HEK293 (cell line): ENCODE measurements around the gene ACAD8.

Experiments
- CTCF ChIA-PET: fragments of 350-600 bp; formaldehyde crosslinking; extraction: SDS; loops from one replicate; lab custom pipeline; 2021; ENCODE audit warnings: antibody characterized with exemption; lab: Yijun Ruan, JAX
- POLR2A ChIA-PET: fragments of 300-600 bp; formaldehyde crosslinking; extraction: SDS; loops from one replicate; lab custom pipeline; 2020; ENCODE audit warnings: antibody characterized with exemption, inconsistent platforms; lab: Yijun Ruan, JAX
- H3K27ac ChIP-seq: fragments of 200-500 bp; sonication (Bioruptor generic); 2 replicates; pipeline ENCODE4 v1.5.1; 2014; ENCODE audit warnings: low read depth, low read length, control low read depth, inconsistent platforms; ENCODE audit errors: extremely low read depth
- H3K36me3 ChIP-seq, 2 experiments: fragments of 200-500 bp in 1 of 2; sonication (Bioruptor generic) in 1 of 2; 1 replicate in 1 of 2; 2 replicates in 1 of 2; pipeline ENCODE4 v1.5.1; 2014 to 2017; ENCODE audit warnings: inconsistent platforms in 2 of 2, low read length in 2 of 2; ENCODE audit not compliant: control insufficient read depth in 2 of 2, insufficient read depth in 1 of 2
- H3K4me1 ChIP-seq: fragments of 200-500 bp; sonication (Bioruptor generic); 2 replicates; pipeline ENCODE4 v1.5.1; 2014; ENCODE audit warnings: mild to moderate bottlenecking, low read length, inconsistent platforms; ENCODE audit not compliant: control insufficient read depth, insufficient read depth
- H3K4me3 ChIP-seq: 2 replicates; pipeline ENCODE4 v1.5.1; 2011; ENCODE audit warnings: low read depth, mild to moderate bottlenecking, control low read depth, low read length, moderate library complexity
- H3K9me3 ChIP-seq: fragments of 200-500 bp; sonication (Bioruptor generic); 2 replicates; pipeline ENCODE4 v1.5.1; 2014; ENCODE audit warnings: low read depth, low read length, inconsistent platforms; ENCODE audit not compliant: control insufficient read depth, insufficient read depth
- GFI1B ChIP-seq: fragments of 450-650 bp; formaldehyde crosslinking; IDR thresholded peaks from 2 replicates; pipeline ENCODE4 v1.5.1; 2016; ENCODE audit warnings: missing biosample characterization, missing genetic modification characterization
- GLI2 ChIP-seq: fragments of 450-650 bp; formaldehyde crosslinking; IDR thresholded peaks from 2 replicates; pipeline ENCODE4; 2017; ENCODE audit warnings: missing biosample characterization, missing genetic modification characterization, low read depth, borderline replicate concordance
- GLIS2 ChIP-seq: fragments of 450-650 bp; formaldehyde crosslinking; IDR thresholded peaks from 2 replicates; pipeline ENCODE4 v1.5.1; 2016; ENCODE audit warnings: missing biosample characterization, missing genetic modification characterization
- OSR2 ChIP-seq: fragments of 450-650 bp; formaldehyde crosslinking; IDR thresholded peaks from 2 replicates; pipeline ENCODE4 v1.5.1; 2016; ENCODE audit warnings: missing biosample characterization, missing genetic modification characterization
- SETDB1 ChIP-seq: IDR thresholded peaks from one replicate; pipeline ENCODE4 v1.6.1; 2017; ENCODE audit warnings: mild to moderate bottlenecking, low read length, moderate library complexity, mixed read lengths; ENCODE audit not compliant: insufficient read length
- SP3 ChIP-seq: fragments of 450-650 bp; formaldehyde crosslinking; IDR thresholded peaks from 2 replicates; pipeline ENCODE4 v1.5.1; 2016; ENCODE audit warnings: missing biosample characterization, missing genetic modification characterization
- ZBTB17 ChIP-seq: fragments of 450-650 bp; formaldehyde crosslinking; IDR thresholded peaks from 2 replicates; pipeline ENCODE4 v1.5.1; 2016; ENCODE audit warnings: missing biosample characterization, missing genetic modification characterization
- ZFP3 ChIP-seq: fragments of 450-650 bp; formaldehyde crosslinking; IDR thresholded peaks from 2 replicates; pipeline ENCODE4 v1.5.1; 2016; ENCODE audit warnings: low read depth, missing biosample characterization, missing genetic modification characterization
- ZNF19 ChIP-seq: fragments of 450-650 bp; formaldehyde crosslinking; IDR thresholded peaks from 2 replicates; pipeline ENCODE4; 2016; ENCODE audit warnings: missing biosample characterization, missing genetic modification characterization, low read depth
- ZNF202 ChIP-seq: fragments of 450-650 bp; formaldehyde crosslinking; IDR thresholded peaks from 2 replicates; pipeline ENCODE4 v1.5.1; 2016; ENCODE audit warnings: missing biosample characterization, missing genetic modification characterization, borderline replicate concordance
- ZNF23 ChIP-seq: fragments of 450-650 bp; formaldehyde crosslinking; IDR thresholded peaks from 2 replicates; pipeline ENCODE4 v1.5.1; 2016; ENCODE audit warnings: missing biosample characterization, missing genetic modification characterization, borderline replicate concordance
- ZNF248 ChIP-seq: fragments of 450-650 bp; formaldehyde crosslinking; IDR thresholded peaks from 2 replicates; pipeline ENCODE4 v1.5.1; 2017; ENCODE audit warnings: missing biosample characterization, missing genetic modification characterization
- ZNF274 ChIP-seq, 2 experiments: fragments of 200-500 bp in 1 of 2; fragments of 450-650 bp in 1 of 2; sonication (Bioruptor generic) in 1 of 2; formaldehyde crosslinking in 1 of 2; IDR thresholded peaks; 2 replicates each; pipeline versions ENCODE4 v1.5.1 to v1.6.1; 2014 to 2016; ENCODE audit warnings: borderline replicate concordance in 1 of 2, inconsistent platforms in 1 of 2, low read length in 1 of 2, missing biosample characterization in 1 of 2, missing genetic modification characterization in 1 of 2
- ZNF292 ChIP-seq: fragments of 450-650 bp; formaldehyde crosslinking; IDR thresholded peaks from 2 replicates; pipeline ENCODE4 v1.5.1; 2016; ENCODE audit warnings: low read depth, missing biosample characterization, missing genetic modification characterization, borderline replicate concordance
- ZNF335 ChIP-seq: fragments of 450-650 bp; formaldehyde crosslinking; conservative IDR thresholded peaks from 2 replicates; pipeline ENCODE4 v1.5.1; 2016; ENCODE audit warnings: missing biosample characterization, missing genetic modification characterization
- ZNF521 ChIP-seq: fragments of 450-650 bp; formaldehyde crosslinking; IDR thresholded peaks from 2 replicates; pipeline ENCODE4 v1.5.1; 2017; ENCODE audit warnings: missing biosample characterization, mild to moderate bottlenecking, missing genetic modification characterization
- ZNF549 ChIP-seq: fragments of 450-650 bp; IDR thresholded peaks from 2 replicates; pipeline ENCODE4 v1.5.1; 2018; ENCODE audit warnings: missing biosample characterization, missing genetic modification characterization, mild to moderate bottlenecking, inconsistent platforms, moderate library complexity
- ZNF558 ChIP-seq: fragments of 450-650 bp; formaldehyde crosslinking; IDR thresholded peaks from 2 replicates; pipeline ENCODE4 v1.5.1; 2016; ENCODE audit warnings: missing biosample characterization, missing genetic modification characterization
- ZNF626 ChIP-seq: fragments of 450-650 bp; sonication (Bioruptor Pico); formaldehyde crosslinking; IDR thresholded peaks from 2 replicates; pipeline ENCODE4 v1.5.1; 2018; ENCODE audit warnings: missing biosample characterization, missing genetic modification characterization, inconsistent platforms
- ZNF701 ChIP-seq: fragments of 450-650 bp; formaldehyde crosslinking; IDR thresholded peaks from 2 replicates; pipeline ENCODE4 v1.5.1; 2016; ENCODE audit warnings: missing biosample characterization, missing genetic modification characterization
- ZNF747 ChIP-seq: fragments of 450-650 bp; formaldehyde crosslinking; IDR thresholded peaks from 2 replicates; pipeline ENCODE4 v1.5.1; 2016; ENCODE audit warnings: missing biosample characterization, missing genetic modification characterization
- ZSCAN30 ChIP-seq: fragments of 450-650 bp; IDR thresholded peaks from 2 replicates; pipeline ENCODE4 v1.5.1; 2018; ENCODE audit warnings: missing biosample characterization, mild to moderate bottlenecking, missing genetic modification characterization, moderate library complexity
- TF ChIP-seq, protein P1 (sequence below): fragments of 450-650 bp; formaldehyde crosslinking; IDR thresholded peaks from 2 replicates; pipeline ENCODE4 v1.5.1; 2016; ENCODE audit warnings: missing biosample characterization, missing genetic modification characterization
- TF ChIP-seq, protein P2 (sequence below): fragments of 450-650 bp; formaldehyde crosslinking; IDR thresholded peaks from 2 replicates; pipeline ENCODE4 v1.5.1; 2016; ENCODE audit warnings: missing biosample characterization, missing genetic modification characterization
- TF ChIP-seq, protein P3 (sequence below): fragments of 450-650 bp; formaldehyde crosslinking; IDR thresholded peaks from 2 replicates; pipeline ENCODE4 v1.5.1; 2017; ENCODE audit warnings: missing biosample characterization, mild to moderate bottlenecking, missing genetic modification characterization, moderate library complexity
- TF ChIP-seq, protein P4 (sequence below): fragments of 450-650 bp; formaldehyde crosslinking; IDR thresholded peaks from 2 replicates; pipeline ENCODE4 v1.5.1; 2016; ENCODE audit warnings: missing biosample characterization, missing genetic modification characterization

ACAD8 gene

DNA sequence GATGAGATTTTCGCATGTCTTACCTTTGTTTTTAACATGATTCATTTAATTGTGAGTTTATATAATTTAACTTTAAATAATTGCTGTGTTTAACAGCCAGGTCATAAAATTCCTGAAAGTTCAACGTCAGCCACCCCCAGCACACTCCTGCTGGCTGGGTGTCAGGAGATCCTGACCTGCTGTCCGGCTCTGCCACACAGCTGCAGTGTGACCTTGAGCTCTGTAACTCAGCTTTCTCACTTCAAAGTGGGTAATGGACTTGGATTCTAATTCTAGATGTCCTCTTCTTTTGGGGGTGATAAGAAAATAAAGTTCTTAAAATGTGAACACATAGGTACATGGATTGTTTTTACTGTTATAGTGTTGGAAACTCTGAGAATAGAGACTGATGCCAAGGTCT is 18.0 kb upstream of the ACAD8 start (continued):
- TF ChIP-seq, protein P1, sequence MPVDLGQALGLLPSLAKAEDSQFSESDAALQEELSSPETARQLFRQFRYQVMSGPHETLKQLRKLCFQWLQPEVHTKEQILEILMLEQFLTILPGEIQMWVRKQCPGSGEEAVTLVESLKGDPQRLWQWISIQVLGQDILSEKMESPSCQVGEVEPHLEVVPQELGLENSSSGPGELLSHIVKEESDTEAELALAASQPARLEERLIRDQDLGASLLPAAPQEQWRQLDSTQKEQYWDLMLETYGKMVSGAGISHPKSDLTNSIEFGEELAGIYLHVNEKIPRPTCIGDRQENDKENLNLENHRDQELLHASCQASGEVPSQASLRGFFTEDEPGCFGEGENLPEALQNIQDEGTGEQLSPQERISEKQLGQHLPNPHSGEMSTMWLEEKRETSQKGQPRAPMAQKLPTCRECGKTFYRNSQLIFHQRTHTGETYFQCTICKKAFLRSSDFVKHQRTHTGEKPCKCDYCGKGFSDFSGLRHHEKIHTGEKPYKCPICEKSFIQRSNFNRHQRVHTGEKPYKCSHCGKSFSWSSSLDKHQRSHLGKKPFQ (tag by site-specific recombination) = no peak
- TF ChIP-seq ZNF292 (no peak), ZNF558 (tag by site-specific recombination) (no peak), ZNF274 (IDR thresholded peaks at IDR 0.05; ENCODE audit: low read length) (no peak), ZNF274 (tag by site-specific recombination; IDR thresholded peaks at IDR 0.05; ENCODE audit: borderline replicate concordance) (no peak), ZNF248 (tag by site-specific recombination) (no peak), ZNF701 (tag by site-specific recombination) (no peak), ZBTB17 (tag by site-specific recombination) (no peak)
- TF ChIP-seq, protein P2, sequence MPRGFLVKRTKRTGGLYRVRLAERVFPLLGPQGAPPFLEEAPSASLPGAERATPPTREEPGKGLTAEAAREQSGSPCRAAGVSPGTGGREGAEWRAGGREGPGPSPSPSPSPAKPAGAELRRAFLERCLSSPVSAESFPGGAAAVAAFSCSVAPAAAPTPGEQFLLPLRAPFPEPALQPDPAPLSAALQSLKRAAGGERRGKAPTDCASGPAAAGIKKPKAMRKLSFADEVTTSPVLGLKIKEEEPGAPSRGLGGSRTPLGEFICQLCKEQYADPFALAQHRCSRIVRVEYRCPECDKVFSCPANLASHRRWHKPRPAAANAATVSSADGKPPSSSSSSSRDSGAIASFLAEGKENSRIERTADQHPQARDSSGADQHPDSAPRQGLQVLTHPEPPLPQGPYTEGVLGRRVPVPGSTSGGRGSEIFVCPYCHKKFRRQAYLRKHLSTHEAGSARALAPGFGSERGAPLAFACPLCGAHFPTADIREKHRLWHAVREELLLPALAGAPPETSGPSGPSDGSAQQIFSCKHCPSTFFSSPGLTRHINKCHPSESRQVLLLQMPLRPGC (tag by site-specific recombination) = no peak
- TF ChIP-seq, protein P3, sequence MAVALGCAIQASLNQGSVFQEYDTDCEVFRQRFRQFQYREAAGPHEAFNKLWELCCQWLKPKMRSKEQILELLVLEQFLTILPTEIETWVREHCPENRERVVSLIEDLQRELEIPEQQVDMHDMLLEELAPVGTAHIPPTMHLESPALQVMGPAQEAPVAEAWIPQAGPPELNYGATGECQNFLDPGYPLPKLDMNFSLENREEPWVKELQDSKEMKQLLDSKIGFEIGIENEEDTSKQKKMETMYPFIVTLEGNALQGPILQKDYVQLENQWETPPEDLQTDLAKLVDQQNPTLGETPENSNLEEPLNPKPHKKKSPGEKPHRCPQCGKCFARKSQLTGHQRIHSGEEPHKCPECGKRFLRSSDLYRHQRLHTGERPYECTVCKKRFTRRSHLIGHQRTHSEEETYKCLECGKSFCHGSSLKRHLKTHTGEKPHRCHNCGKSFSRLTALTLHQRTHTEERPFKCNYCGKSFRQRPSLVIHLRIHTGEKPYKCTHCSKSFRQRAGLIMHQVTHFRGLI (tag by site-specific recombination) = no peak
- TF ChIP-seq, all 188 proteins: peak for 0

DNA sequence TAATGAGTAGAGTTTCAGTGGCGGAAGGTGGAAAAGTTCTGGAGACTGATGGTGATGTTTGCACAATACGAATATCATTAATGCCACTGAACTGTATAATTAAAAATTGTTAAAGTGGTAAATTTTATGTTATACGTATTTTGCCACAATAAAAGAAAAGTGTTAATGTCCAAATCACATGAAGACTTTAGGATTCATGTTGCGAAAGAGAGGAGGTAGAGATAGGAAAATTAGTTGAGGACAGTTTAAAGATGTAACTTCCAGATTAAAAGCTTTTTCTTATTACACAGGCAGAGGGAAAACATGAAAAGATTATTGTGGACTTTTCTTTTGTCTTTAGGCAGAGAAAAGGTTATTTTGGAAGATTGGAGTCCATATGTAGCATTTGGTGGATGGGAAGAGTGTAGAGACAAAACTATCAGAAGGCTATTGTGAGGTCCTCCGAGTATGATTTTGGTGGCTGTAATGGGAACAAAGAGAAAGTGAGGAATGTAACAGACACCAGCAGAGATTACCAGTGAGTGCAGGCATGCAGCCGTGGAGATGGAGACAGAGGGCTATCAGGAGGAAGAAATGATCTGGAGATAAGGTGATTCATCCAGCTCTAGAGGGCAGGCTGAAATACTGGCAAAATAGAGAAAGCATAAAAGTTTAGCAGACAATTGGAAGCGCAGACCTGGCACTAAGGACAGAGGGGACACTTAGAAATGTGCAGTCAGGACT is 16.4 kb upstream of the ACAD8 start:
- H3K27ac ChIP-seq = no peak overlapping the region
- POLR2A ChIA-PET = interaction anchor here (1.1 kb wide), 1 partner anchor 13 kb away, joined by 4 read pairs; the partner anchor contains the start of genes NCAPD3 and VPS26B
- no peaks in the 10 kb centered on the region for H3K9me3 ChIP-seq
- CTCF ChIA-PET = no interaction called here
- H3K4me1 ChIP-seq = no peaks in the 10 kb centered on the region
- no peak overlapping the region for H3K4me3 ChIP-seq
- peaks cover 0 to 63% of the 10 kb centered on the region in 2 experiments; a peak in 1 of 3 replicates for H3K36me3 ChIP-seq
- TF ChIP-seq ZSCAN30 (no peak), GFI1B (tag by site-specific recombination) (no peak), ZNF549 (tag by site-specific recombination) (no peak), ZNF747 (tag by site-specific recombination) (no peak), ZNF23 (tag by site-specific recombination) (no peak), ZNF335 (tag by site-specific recombination) (no peak), ZNF19 (tag by site-specific recombination) (no peak), GLIS2 (tag by site-specific recombination) (no peak), ZNF626 (tag by site-specific recombination) (no peak), ZFP3 (tag by site-specific recombination) (no peak), OSR2 (tag by site-specific recombination) (no peak), ZNF202 (tag by site-specific recombination) (no peak), SP3 (tag by site-specific recombination) (no peak), ZNF521 (tag by site-specific recombination) (no peak), SETDB1 (no peak), ZNF701 (tag by site-specific recombination) (no peak), GLI2 (tag by site-specific recombination) (no peak)
- TF ChIP-seq, protein P4, sequence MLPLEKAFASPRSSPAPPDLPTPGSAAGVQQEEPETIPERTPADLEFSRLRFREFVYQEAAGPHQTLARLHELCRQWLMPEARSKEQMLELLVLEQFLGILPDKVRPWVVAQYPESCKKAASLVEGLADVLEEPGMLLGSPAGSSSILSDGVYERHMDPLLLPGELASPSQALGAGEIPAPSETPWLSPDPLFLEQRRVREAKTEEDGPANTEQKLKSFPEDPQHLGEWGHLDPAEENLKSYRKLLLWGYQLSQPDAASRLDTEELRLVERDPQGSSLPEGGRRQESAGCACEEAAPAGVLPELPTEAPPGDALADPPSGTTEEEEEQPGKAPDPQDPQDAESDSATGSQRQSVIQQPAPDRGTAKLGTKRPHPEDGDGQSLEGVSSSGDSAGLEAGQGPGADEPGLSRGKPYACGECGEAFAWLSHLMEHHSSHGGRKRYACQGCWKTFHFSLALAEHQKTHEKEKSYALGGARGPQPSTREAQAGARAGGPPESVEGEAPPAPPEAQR (tag by site-specific recombination) = no peak
